Heart right ventricle (tissue), 16 donors: ENCODE results near the gene TLR2. TPM values are rescaled to one million over a fixed set of nuclear protein-coding genes. Genes with fewer than 3 reads are reported as not detected.

Source experiments
- ATAC-seq, 8 donors: fragments of 200-7000 bp; cut with Tn5 transposase; one replicate each; pipeline ENCODE4 v1.9.1; 2020; ENCODE audit warnings: mild to moderate bottlenecking in 8 of 8, moderate library complexity in 8 of 8, moderate number of reproducible peaks in 1 of 8
- DNase-seq, 2 donors: peaks; one replicate each; pipeline ENCODE4 v3.0.0-alpha.2; 2020
- H3K27ac ChIP-seq, 10 donors: fragments of 200-600 bp; sonication (generic) in 2 of 10; one replicate each; pipeline versions ENCODE4 v1.5.0 to v1.8.0; 2020 to 2022; ENCODE audit warnings: mild to moderate bottlenecking in 3 of 10
- H3K27me3 ChIP-seq, 7 donors: fragments of 200-600 bp; one replicate each; pipeline ENCODE4 v1.8.0; 2021 to 2022; ENCODE audit warnings: mild to moderate bottlenecking in 2 of 7
- H3K36me3 ChIP-seq, 9 donors: fragments of 200-600 bp; sonication (generic) in 1 of 9; one replicate each; pipeline versions ENCODE4 v1.5.0 to v1.8.0; 2020 to 2022; ENCODE audit warnings: mild to moderate bottlenecking in 2 of 9
- H3K4me1 ChIP-seq, 9 donors: fragments of 200-600 bp; sonication (generic) in 1 of 9; one replicate each; pipeline versions ENCODE4 v1.5.0 to v1.8.0; 2020 to 2022; ENCODE audit warnings: mild to moderate bottlenecking in 4 of 9
- H3K4me3 ChIP-seq, 10 donors: fragments of 200-600 bp; sonication (generic) in 2 of 10; one replicate each; pipeline versions ENCODE4 v1.5.0 to v1.8.0; 2020 to 2022; ENCODE audit warnings: mild to moderate bottlenecking in 7 of 10, moderate library complexity in 2 of 10
- H3K9me3 ChIP-seq, 11 donors: fragments of 200-600 bp in 10 of 11; sonication (generic) in 2 of 11; one replicate each; pipeline versions ENCODE4 v1.5.0 to v1.8.0; 2013 to 2022; ENCODE audit warnings: mild to moderate bottlenecking in 2 of 11, control low read depth in 1 of 11, moderate library complexity in 1 of 11
- WGBS, 2 donors: extraction: QIAGEN DNeasy Blood & Tissue Kit; methylation state at CpG; one replicate each; pipeline ENCODE4 v1.1.7; 2013; ENCODE audit warnings: inconsistent platforms in 1 of 2; 5-methylcytosine and 5-hydroxymethylcytosine counted together
- intact Hi-C, 10 donors: fragments of 100-400 bp; cut with DNase I; formaldehyde crosslinking; loops; one replicate each; pipeline versions ENCODE4 v1.11.1 to v1.14.2; 2022
- polyA plus RNA-seq, 2 donors: library from polyadenylated mRNA; stranded (reverse); fragments of 200-250 nt; gene quantifications; one replicate each; pipeline ENCODE4 v1.2.3, GENCODE V29; 2013
- total RNA-seq, 10 donors: library from RNA; stranded (reverse); fragmentation: NEBNext Ultra II Directional in 3 of 10; extraction: Animal tissue kit (Norgen Biotek cat#: 25700) in 3 of 10; gene quantifications; one replicate each; pipeline versions ENCODE4 v1.2.1 to v1.2.4, GENCODE V29; 2021 to 2023
- TF ChIP-seq, protein P1 (sequence below), 9 donors: fragments of 200-600 bp; sonication (generic) in 2 of 9; IDR thresholded peaks; one replicate each; pipeline versions ENCODE4 v1.5.0 to v1.8.0; 2021 to 2022; ENCODE audit warnings: antibody characterized with exemption in 9 of 9, mild to moderate bottlenecking in 5 of 9, moderate library complexity in 1 of 9
- donor health status: Arrhythmogenic right ventricular cardiomyopathy.
- donor health status: ischemic (EF 13 %, LVEDD 7.1; RV severe dilation, severe dysfunction).
- donor health status: healthy with polysubstance abuse.
- donor health status: DM: no; HTN: yes; CAD: no.
- donor health status: DM: no; HTN: no; CAD: no.
- donor health status: ischemic (EF 25% LVEDD 6.9; RV normal size, moderate dysfunction).
- donor health status: ischemic (EF 25% LVEDD 5.7; RV mildly dilated, moderate dysfunction).
- donor health status: healthy.
- donor health status: DM: yes; HTN: yes; CAD: no.
- donor health status: Ischemic cardiomyopathy.
- donor health status: ischemic (EF 35%, LVEDD 5.7; RV mildly dilated, moderate dysfunction).
- donor health status: nonischemic (EF 11% LVEDD 7.7; RV severe dilation, severe dysfunction).
- donor health status: DM: yes; HTN: yes; CAD: no.
- donor health status: PGD.
- donor health status: ischemic (EF 29% LVEDD 5.4; RV normal size, mild dysfunction).
- donor health status: nonischemic (EF 23%, LVEDD 6.1; RV moderate dilation, normal function).

The TLR2 gene
- total and polyA plus RNA-seq, 12 donors: 0.60 to 18.2 (median 3.0) TPM

DNA sequence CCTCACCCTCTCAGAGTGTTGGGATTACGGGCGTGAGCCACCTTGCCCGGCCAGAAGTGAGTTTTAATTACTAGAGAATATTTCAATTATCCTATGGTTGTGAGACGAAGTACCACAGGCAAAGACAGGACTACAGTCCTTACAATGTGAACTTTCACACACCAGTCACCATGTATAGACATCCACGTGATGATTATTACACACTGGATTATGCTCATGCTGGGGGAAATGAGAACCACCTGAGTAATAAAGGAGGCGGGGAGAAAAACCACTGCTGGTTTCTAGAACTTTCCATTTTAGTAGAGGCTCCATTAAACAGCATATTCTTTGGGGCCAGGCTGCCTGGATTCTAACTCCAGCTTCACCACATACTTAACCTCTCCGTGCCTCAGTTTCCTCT lies 42.5 kb upstream of the TLR2 start:
- peaks cover 0 to 15% (median 0%) of the 10 kb centered on the region in 9 donors for H3K4me1 ChIP-seq
- H3K9me3 ChIP-seq: peaks cover 0 to 12% (median 4%) of the 10 kb centered on the region in 11 donors
- no peak overlapping the region for H3K27ac ChIP-seq
- H3K27me3 ChIP-seq: no peaks in the 10 kb centered on the region
- DNase-seq: no peak
- 85 to 94% methylated on average over 7 of the region's 7 CpGs for WGBS, 2 donors
- intact Hi-C loops: loop anchor here in 3 of 10 donors (5.0 to 10.0 kb wide), 2 partner anchors 297 to 299 kb away; partner anchors contain the start of gene MND1 (in 3 of the 3)
- no peak for ATAC-seq
- peaks cover 0 to 16% (median 8%) of the 10 kb centered on the region in 9 donors for H3K36me3 ChIP-seq
- TF ChIP-seq, protein P1, sequence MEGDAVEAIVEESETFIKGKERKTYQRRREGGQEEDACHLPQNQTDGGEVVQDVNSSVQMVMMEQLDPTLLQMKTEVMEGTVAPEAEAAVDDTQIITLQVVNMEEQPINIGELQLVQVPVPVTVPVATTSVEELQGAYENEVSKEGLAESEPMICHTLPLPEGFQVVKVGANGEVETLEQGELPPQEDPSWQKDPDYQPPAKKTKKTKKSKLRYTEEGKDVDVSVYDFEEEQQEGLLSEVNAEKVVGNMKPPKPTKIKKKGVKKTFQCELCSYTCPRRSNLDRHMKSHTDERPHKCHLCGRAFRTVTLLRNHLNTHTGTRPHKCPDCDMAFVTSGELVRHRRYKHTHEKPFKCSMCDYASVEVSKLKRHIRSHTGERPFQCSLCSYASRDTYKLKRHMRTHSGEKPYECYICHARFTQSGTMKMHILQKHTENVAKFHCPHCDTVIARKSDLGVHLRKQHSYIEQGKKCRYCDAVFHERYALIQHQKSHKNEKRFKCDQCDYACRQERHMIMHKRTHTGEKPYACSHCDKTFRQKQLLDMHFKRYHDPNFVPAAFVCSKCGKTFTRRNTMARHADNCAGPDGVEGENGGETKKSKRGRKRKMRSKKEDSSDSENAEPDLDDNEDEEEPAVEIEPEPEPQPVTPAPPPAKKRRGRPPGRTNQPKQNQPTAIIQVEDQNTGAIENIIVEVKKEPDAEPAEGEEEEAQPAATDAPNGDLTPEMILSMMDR (IDR thresholded peaks at IDR 0.05): no peak
- H3K4me3 ChIP-seq: no peak overlapping the region

DNA sequence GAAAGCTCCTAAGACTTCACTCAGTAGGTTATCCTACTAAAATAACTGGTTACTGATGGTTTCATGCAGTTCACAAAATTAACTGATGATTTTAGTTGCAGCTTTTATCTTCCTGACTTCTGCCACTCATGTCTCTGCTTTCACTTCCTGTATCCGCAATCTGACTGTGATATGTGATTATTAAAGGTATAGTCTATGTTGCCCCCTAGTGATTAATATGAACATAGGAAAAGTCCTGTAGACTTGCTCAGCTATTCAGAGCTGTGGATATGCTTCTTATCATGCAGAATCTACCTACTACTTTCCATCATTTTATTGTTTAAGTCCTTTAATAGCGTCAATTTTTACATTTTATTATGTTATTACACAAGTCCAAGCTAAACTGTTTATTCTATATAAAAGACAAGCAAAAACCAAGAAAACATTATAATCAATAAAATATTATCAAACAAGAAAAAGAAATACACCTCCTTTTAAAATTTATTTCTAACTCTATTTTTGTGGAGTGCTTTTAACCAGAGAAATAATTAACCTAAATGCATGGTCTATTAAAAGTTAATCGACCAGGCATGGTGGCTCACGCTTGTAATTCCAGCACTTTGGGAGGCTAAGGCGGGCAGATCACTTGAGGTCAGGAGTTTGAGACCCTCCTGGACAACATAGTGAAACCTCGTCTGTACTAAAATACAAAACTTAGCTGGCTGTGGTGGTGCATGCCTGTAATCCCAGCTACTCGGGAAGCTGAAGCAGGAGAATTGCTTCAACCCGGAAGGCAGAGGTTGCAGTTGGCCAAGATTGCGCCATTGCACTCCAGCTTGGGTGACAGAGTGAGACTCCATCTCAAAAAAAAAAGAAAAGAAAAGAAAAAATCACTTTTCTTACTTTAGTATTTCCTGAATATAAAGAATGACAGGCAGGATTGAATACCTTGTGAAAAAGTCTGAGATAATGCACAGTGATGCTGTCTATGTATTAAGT lies 40.4 kb upstream of the TLR2 start:
- no peaks in the 10 kb centered on the region for H3K27me3 ChIP-seq
- intact Hi-C loops: loop anchor here in 3 of 10 donors (5.0 to 10.0 kb wide), 2 partner anchors 299 to 301 kb away; partner anchors contain the start of gene MND1 (in 3 of the 3)
- ATAC-seq (peak in 3 of 8 donors; percentile 38 to 64 (median 42)), DNase-seq (no peak)
- peaks cover 0 to 32% (median 0%) of the 10 kb centered on the region in 9 donors for H3K4me1 ChIP-seq
- H3K9me3 ChIP-seq: peaks cover 0 to 12% (median 4%) of the 10 kb centered on the region in 11 donors
- H3K27ac ChIP-seq: peak overlapping the region in 1 of 10 donors; percentile 27
- H3K4me3 ChIP-seq: no peak overlapping the region
- H3K36me3 ChIP-seq: no peaks in the 10 kb centered on the region
- whole genome bisulfite sequencing, 2 donors: 83 to 88% methylated on average over 9 of the region's 9 CpGs
- TF ChIP-seq, protein P1 (IDR thresholded peaks at IDR 0.05): peak in 8 of 9 donors; percentile 22 to 59 (median 51)

DNA sequence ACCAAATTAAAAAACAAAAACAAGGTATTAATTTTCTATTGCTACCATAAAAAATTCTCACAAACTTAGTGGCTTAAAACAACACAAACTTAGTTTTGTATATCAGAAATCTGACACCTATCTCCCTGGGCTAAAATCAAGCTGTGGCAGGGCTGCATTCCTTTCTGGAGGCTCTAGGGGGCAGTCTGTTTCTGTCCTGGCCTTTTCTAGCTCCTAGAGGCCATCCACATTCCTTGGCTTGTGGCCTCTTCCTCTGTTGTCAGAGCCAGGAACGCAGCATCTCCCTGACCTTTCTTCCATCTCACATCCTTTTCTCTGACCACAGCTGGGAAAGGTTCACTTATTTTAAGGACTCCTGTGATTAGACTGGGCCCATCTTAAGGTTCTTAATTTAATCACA lies 38.9 kb upstream of the TLR2 start:
- DNase-seq (no peak), ATAC-seq (no peak)
- Histone ChIP-seq H3K27me3 (no peaks in the 10 kb centered on the region), H3K36me3 (no peaks in the 10 kb centered on the region), H3K4me3 (no peak overlapping the region), H3K9me3 (peaks cover 0 to 12% (median 4%) of the 10 kb centered on the region in 11 donors), H3K27ac (peak overlapping the region in 1 of 10 donors; percentile 59), H3K4me1 (peaks cover 0 to 38% (median 0%) of the 10 kb centered on the region in 9 donors)
- 76 to 82% methylated on average over 1 of the region's 1 CpG for WGBS, 2 donors
- intact Hi-C loops: loop anchor here in 2 of 10 donors (5.0 to 10.0 kb wide), 2 partner anchors 298 to 300 kb away; partner anchors contain the start of gene MND1 (in 1 of the 2)
- TF ChIP-seq, protein P1 (IDR thresholded peaks at IDR 0.05): peak in 1 of 9 donors; percentile 20

DNA sequence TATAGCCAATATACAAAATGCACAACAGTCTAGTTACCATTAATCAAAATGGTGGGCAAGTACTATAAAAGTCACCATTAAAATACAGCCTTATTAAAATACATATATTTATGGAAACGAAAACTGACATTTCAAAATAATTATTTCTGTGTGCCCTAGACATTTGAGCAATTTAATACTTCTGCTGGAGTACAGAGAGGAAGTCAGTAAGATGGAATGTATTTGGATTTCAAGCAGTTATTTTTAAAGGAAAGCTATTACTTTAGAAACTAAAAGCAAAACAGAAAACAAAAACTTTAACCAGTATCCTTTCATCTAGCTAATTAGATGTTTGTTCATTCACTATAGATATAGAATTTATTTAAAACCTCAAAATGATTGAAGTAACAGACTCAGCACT lies 37.8 kb upstream of the TLR2 start:
- ATAC-seq: no peak
- WGBS, 2 donors: 85% methylated on average over 1 of the region's 1 CpG
- no peaks in the 10 kb centered on the region for H3K27me3 ChIP-seq
- intact Hi-C loops: loop anchor here in 2 of 10 donors (5.0 to 10.0 kb wide), 2 partner anchors 299 to 301 kb away; partner anchors contain the start of gene MND1 (in 1 of the 2)
- H3K36me3 ChIP-seq: no peaks in the 10 kb centered on the region
- peak overlapping the region in 1 of 10 donors; percentile 59 for H3K27ac ChIP-seq
- DNase-seq: no peak
- TF ChIP-seq, protein P1 (IDR thresholded peaks at IDR 0.05): no peak
- peaks cover 0 to 12% (median 4%) of the 10 kb centered on the region in 11 donors for H3K9me3 ChIP-seq
- H3K4me1 ChIP-seq: peaks cover 0 to 48% (median 0%) of the 10 kb centered on the region in 9 donors
- H3K4me3 ChIP-seq: no peak overlapping the region
